Neural cell (in vitro differentiated cells): ENCODE measurements around the gene SHF. TPM values are rescaled to one million over a fixed set of nuclear protein-coding genes. Genes with fewer than 3 reads are reported as not detected.

Experiments
- H2AFZ ChIP-seq: fragments of 200-600, 300-800 bp; sonication (generic), shearing (Covaris generic); 2 replicates; pipeline ENCODE4 v1.6.0; 2014; ENCODE audit warnings: low read depth, mild to moderate bottlenecking, antibody characterized with exemption, low read length, moderate library complexity
- H3F3A ChIP-seq: fragments of 200-600 bp; shearing (Covaris generic); 2 replicates; pipeline ENCODE4 v1.6.1; 2016; ENCODE audit warnings: mild to moderate bottlenecking, moderate library complexity, mixed read lengths, antibody characterized with exemption, low read length; ENCODE audit not compliant: insufficient read depth, poor library complexity, severe bottlenecking
- H3K27ac ChIP-seq: fragments of 200-600, 300-800 bp; sonication (generic), shearing (Covaris generic); 2 replicates; pipeline ENCODE4 v1.5.1; 2014; ENCODE audit warnings: mild to moderate bottlenecking, low read length, moderate library complexity
- H3K27me3 ChIP-seq: fragments of 300-800, 200-600 bp; sonication (generic), shearing (Covaris generic); 2 replicates; pipeline ENCODE4 v1.6.0; 2014; ENCODE audit warnings: mild to moderate bottlenecking, low read depth, low read length, moderate library complexity; ENCODE audit not compliant: insufficient read depth
- H3K36me3 ChIP-seq: fragments of 300-800, 200-600 bp; sonication (generic), shearing (Covaris generic); 2 replicates; pipeline ENCODE4 v1.5.1; 2014; ENCODE audit warnings: mild to moderate bottlenecking, antibody characterized with exemption, low read length, moderate library complexity; ENCODE audit not compliant: insufficient read depth
- H3K4me2 ChIP-seq: fragments of 300-800, 200-600 bp; sonication (generic), shearing (Covaris generic); 2 replicates; pipeline ENCODE4 v1.6.0; 2014; ENCODE audit warnings: mild to moderate bottlenecking, low read length
- H3K4me3 ChIP-seq: fragments of 300-800, 200-600 bp; sonication (generic), shearing (Covaris generic); 2 replicates; pipeline ENCODE4 v1.5.1; 2014; ENCODE audit warnings: mild to moderate bottlenecking, low read length, moderate library complexity
- H3K79me2 ChIP-seq: fragments of 200-600 bp; shearing (Covaris generic); replicated peaks from 2 replicates; pipeline ENCODE4 v1.6.0; 2014; ENCODE audit warnings: mild to moderate bottlenecking, low read length, moderate library complexity; ENCODE audit not compliant: insufficient read depth
- H3K9ac ChIP-seq: fragments of 300-800, 200-600 bp; sonication (generic), shearing (Covaris generic); 2 replicates; pipeline ENCODE4 v1.6.1; 2016; ENCODE audit warnings: mild to moderate bottlenecking, low read length, mixed read lengths
- H3K9me2 ChIP-seq: fragments of 200-600 bp; shearing (Covaris generic); 2 replicates; pipeline ENCODE4 v1.6.1; 2016; ENCODE audit warnings: mild to moderate bottlenecking, low read length, mixed read lengths; ENCODE audit not compliant: insufficient read depth
- H3K9me3 ChIP-seq: fragments of 200-600, 300-800 bp; sonication (generic), shearing (Covaris generic); 2 replicates; pipeline ENCODE4 v1.6.1; 2016; ENCODE audit warnings: mild to moderate bottlenecking, mixed run types, low read length, moderate library complexity, mixed read lengths
- H4K20me1 ChIP-seq: fragments of 200-600 bp; shearing (Covaris generic); 2 replicates; pipeline ENCODE4 v1.6.1; 2016; ENCODE audit warnings: mild to moderate bottlenecking, mixed run types; ENCODE audit not compliant: insufficient read depth
- EP300 ChIP-seq: fragments of 450-650 bp; conservative IDR thresholded peaks from 2 replicates; pipeline ENCODE4 v1.6.1; 2014; ENCODE audit warnings: antibody characterized with exemption, mild to moderate bottlenecking, moderate library complexity; ENCODE audit not compliant: poor library complexity, severe bottlenecking
- EZH2 ChIP-seq: fragments of 200-600, 300-800 bp; shearing (Covaris generic), sonication (generic); IDR thresholded peaks from 2 replicates; pipeline ENCODE4 v1.6.1; 2014; ENCODE audit warnings: antibody characterized with exemption, low read length, borderline replicate concordance, mild to moderate bottlenecking; ENCODE audit not compliant: insufficient read depth, poor library complexity, severe bottlenecking
- MXI1 ChIP-seq: fragments of 450-650 bp; conservative IDR thresholded peaks from 2 replicates; pipeline ENCODE4 v1.6.1; 2014; ENCODE audit warnings: antibody characterized with exemption, mild to moderate bottlenecking; ENCODE audit not compliant: poor library complexity, severe bottlenecking
- POLR2AphosphoS5 ChIP-seq: IDR thresholded peaks from 2 replicates; pipeline ENCODE4 v1.6.1; 2012
- RAD21 ChIP-seq: fragments of 450-650 bp; conservative IDR thresholded peaks from 2 replicates; pipeline ENCODE4 v1.6.1; 2014; ENCODE audit warnings: antibody characterized with exemption, mild to moderate bottlenecking, moderate library complexity
- REST ChIP-seq: IDR thresholded peaks from 2 replicates; pipeline ENCODE4 v1.6.1; 2012; ENCODE audit warnings: borderline replicate concordance
- SMC3 ChIP-seq: fragments of 450-650 bp; conservative IDR thresholded peaks from 2 replicates; pipeline ENCODE4 v1.6.1; 2014; ENCODE audit warnings: antibody characterized with exemption, mild to moderate bottlenecking, moderate library complexity; ENCODE audit not compliant: poor library complexity
- TAF1 ChIP-seq: IDR thresholded peaks from 2 replicates; pipeline ENCODE4 v1.6.1; 2012; ENCODE audit warnings: low read depth
- polyA plus RNA-seq: library from polyadenylated mRNA; depleted of rRNA; stranded (reverse); fragments of >200 nt; gene quantifications from 2 replicates; pipeline ENCODE4 v1.2.3, GENCODE V29; 2014
- TF ChIP-seq, protein P1 (sequence below): fragments of 450-650 bp; IDR thresholded peaks from 2 replicates; pipeline ENCODE4 v1.5.1; 2014; ENCODE audit warnings: antibody characterized with exemption, mild to moderate bottlenecking, moderate library complexity; ENCODE audit not compliant: poor library complexity, severe bottlenecking

The SHF gene
- polyA plus RNA-seq, 1 donor from 2014 or later = 41.5 TPM

DNA sequence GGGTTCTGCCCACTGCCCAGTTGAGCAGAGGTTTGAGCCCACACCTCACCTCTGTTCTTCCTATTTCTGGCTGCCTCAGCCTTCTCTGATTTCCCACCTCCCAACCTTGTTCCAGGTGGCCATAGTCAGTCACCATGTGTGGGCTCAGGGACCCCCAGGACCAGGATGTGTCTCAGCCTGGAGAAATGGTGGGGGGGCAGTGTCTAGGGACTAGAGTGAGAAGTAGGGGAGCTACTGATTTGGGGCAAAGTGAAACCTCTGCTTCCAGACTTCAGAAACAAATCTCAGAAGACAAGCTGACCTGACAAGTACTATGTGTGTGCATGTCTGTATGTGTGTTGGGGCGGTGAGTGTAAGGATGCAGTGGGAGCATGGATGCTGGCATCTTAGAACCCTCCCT is 22.9 kb downstream of the SHF start:
- Histone ChIP-seq H3K4me3 (no peak overlapping the region), H3K27me3 (no peaks in the 10 kb centered on the region), H3K9me2 (no peaks in the 10 kb centered on the region), H3K4me2 (no peak overlapping the region), H3K9ac (no peak overlapping the region), H3K27ac (no peak overlapping the region), H3K79me2 (no peaks in the 10 kb centered on the region), H3K9me3 (no peaks in the 10 kb centered on the region), H3K36me3 (no peaks in the 10 kb centered on the region), H2AFZ (no peak overlapping the region), H4K20me1 (no peaks in the 10 kb centered on the region), H3F3A (no peaks in the 10 kb centered on the region)
- TF ChIP-seq MXI1 (no peak), TAF1 (no peak), SMC3 (no peak), REST (no peak), POLR2AphosphoS5 (no peak), EP300 (no peak), RAD21 (no peak), EZH2 (no peak)
- TF ChIP-seq, protein P1, sequence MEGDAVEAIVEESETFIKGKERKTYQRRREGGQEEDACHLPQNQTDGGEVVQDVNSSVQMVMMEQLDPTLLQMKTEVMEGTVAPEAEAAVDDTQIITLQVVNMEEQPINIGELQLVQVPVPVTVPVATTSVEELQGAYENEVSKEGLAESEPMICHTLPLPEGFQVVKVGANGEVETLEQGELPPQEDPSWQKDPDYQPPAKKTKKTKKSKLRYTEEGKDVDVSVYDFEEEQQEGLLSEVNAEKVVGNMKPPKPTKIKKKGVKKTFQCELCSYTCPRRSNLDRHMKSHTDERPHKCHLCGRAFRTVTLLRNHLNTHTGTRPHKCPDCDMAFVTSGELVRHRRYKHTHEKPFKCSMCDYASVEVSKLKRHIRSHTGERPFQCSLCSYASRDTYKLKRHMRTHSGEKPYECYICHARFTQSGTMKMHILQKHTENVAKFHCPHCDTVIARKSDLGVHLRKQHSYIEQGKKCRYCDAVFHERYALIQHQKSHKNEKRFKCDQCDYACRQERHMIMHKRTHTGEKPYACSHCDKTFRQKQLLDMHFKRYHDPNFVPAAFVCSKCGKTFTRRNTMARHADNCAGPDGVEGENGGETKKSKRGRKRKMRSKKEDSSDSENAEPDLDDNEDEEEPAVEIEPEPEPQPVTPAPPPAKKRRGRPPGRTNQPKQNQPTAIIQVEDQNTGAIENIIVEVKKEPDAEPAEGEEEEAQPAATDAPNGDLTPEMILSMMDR = no peak

- H3K4me3 ChIP-seq = no peak overlapping the region
- no peaks in the 10 kb centered on the region for H3K9me2 ChIP-seq
- no peak overlapping the region for H2AFZ ChIP-seq
- no peaks in the 10 kb centered on the region for H3K27me3 ChIP-seq
- TF ChIP-seq SMC3 (no peak), POLR2AphosphoS5 (no peak), RAD21 (no peak), EP300 (no peak), REST (no peak), EZH2 (no peak), TAF1 (no peak), MXI1 (no peak)
- TF ChIP-seq, protein P1 = no peak
- no peak overlapping the region for H3K9ac ChIP-seq
- no peaks in the 10 kb centered on the region for H3F3A ChIP-seq
- no peaks in the 10 kb centered on the region for H3K79me2 ChIP-seq
- no peak overlapping the region for H3K27ac ChIP-seq
- no peaks in the 10 kb centered on the region for H3K36me3 ChIP-seq
- H3K4me2 ChIP-seq = no peak overlapping the region
- no peaks in the 10 kb centered on the region for H4K20me1 ChIP-seq
- no peaks in the 10 kb centered on the region for H3K9me3 ChIP-seq
Measured at GRCh38 chr15:45163508-45163856, 24.3 kb downstream of the SHF start.
